GM19328 (cell line): Measurements from ENCODE around the gene NOBOX.
"Not testable (repeated sequence)": the region's sequence is repeated elsewhere in the genome, so short reads cannot be mapped to it uniquely, and the experiment has no call there.

ENCODE experiments used
- ATAC-seq: cut with Tn5 transposase; IDR thresholded peaks from one replicate; pipeline ENCODE4 v1.9.1; 2021; ENCODE audit warnings: mild to moderate bottlenecking, moderate library complexity; ENCODE audit not compliant: unreplicated experiment

The NOBOX gene

GRCh38 chr7:144397086-144397485 is 6.4 kb downstream of the NOBOX start:
- ATAC-seq, result no peak

DNA sequence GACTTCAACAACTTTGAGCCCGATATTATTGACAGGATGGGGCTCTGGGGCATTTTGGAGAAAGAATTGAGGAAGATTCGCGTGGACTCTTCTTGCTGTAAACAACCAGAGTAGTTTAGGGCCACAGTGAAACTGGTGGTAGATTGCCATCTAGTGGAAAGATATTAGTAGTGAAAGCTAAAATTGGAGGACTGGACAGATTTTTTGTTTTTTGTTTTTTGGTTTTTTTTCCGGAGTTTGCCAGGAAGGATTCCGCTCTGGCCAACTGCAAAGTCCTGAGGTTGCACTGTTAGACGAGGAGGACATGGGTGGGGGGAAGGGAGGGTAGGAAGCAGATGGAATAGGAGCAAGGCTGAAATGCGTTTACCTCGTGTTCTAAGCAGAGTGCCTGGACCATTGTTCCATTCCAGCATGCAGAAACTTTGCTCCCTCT is 11.7 kb downstream of the NOBOX start:
- no peak for ATAC-seq

DNA sequence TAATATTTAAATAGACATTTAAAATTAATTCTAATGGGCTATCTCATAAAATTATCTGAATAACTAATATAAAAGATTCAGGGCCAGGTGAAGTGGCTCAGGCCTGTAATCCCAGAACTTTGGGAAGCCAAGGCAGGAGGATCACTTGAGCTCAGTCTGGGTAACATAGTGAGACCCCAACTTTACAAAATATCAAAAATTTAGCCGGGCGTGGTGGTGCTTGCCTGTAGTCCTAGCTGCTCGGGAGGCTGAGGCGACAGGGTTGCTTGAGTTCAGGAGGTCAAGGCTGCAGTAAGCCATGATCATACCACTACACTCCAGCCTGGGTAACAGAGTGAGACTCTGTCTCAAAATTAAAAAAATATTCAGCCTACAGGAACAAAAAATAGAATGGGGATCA is 12.5 kb downstream of the NOBOX start:
- no peak for ATAC-seq

- no peak for ATAC-seq
Observed at GRCh38 chr7:144390481-144390880, 13.0 kb downstream of the NOBOX start.

- ATAC-seq, result no peak
Observed at GRCh38 chr7:144388950-144389349, 14.5 kb downstream of the NOBOX start.

- no peak for ATAC-seq
Observed at GRCh38 chr7:144386741-144387140, 16.8 kb downstream of the NOBOX start.

DNA sequence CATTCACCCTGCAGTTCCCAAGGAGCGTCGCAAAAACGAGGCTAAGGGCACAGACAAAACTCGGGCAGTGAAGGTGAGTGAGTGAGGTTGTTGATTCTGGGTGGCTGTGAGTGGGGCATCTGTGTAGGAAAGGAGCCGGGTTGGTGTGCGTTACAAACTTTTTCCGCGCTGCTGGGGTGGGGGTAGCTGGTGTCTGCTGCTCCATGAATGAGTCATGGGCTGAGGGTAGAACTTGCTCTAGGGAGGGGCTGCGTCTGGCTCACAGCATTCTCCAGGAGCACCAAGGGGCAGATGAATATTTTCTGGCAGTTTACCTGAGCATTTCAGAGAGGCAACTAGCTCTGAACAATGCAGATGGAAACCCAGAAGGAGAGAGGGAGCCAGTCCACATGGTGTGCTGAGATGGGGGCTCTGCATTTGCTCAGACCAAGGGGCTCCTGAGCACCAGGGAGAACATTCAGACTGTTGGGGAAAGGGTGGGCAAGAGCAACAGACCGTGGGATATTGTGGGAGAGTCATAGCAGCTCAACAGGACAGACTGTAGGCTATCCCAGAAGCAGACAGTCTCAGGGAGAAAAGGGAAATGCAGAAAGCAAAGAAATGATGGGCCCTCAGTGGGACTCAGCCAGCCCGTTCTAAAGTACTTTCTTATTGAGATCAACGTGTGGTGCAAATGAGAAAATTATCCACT is 18.8 kb downstream of the NOBOX start:
- no peak for ATAC-seq

- peak; percentile 73 for ATAC-seq
Observed at GRCh38 chr7:144384071-144384470, 19.4 kb downstream of the NOBOX start.

DNA sequence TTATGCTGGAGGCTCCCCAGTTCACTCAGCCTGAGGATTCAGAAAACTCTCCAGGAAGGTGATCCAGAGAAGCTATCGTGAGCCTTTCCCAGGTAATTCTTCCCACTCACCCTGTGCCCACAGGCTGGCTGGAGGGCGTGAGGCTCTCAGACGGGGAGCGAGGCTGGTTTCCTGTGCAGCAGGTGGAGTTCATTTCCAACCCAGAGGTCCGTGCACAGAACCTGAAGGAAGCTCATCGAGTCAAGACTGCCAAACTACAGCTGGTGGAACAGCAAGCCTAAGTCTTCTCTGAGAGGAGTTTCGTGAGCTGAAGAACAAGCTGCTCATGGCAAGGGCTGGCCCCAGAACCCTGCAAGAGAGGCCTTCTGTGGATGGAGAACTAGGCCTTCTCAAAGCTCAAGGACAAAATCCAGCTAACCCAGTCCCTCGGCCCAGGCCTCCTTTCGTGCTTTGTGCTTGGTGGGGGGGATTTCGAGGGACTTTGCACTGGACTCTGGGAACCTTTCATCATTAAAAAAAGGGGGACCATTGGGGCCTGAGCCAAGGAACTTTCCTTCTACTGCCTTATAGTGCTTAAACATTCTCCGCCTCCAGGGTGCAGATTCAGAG is 23.6 kb downstream of the NOBOX start:
- ATAC-seq, result no peak

- ATAC-seq, result no peak
Observed at GRCh38 chr7:144378651-144379050, 24.8 kb downstream of the NOBOX start.

GRCh38 chr7:144369221-144369620 is 34.3 kb downstream of the NOBOX start:
- ATAC-seq, result not testable (repeated sequence)

DNA sequence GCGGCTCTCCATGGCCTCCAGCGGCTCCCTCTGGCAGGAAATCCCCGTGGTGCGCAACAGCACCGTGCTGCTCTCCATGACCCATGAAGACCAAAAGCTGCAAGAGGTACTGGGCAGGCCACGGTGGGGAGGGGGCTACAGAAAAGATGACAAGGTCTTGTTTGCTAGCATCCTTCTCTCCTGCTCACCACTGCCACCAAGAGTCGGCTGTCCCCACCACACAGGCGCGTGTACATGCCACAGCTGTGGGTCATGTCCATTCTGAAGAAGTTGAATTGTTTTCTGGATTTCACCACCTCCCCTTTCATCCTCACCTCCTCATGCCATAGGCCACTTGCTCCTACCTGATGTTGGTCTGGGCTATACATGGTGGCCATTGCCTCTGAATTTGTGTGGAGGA is 36.2 kb downstream of the NOBOX start:
- not testable (repeated sequence) for ATAC-seq

DNA sequence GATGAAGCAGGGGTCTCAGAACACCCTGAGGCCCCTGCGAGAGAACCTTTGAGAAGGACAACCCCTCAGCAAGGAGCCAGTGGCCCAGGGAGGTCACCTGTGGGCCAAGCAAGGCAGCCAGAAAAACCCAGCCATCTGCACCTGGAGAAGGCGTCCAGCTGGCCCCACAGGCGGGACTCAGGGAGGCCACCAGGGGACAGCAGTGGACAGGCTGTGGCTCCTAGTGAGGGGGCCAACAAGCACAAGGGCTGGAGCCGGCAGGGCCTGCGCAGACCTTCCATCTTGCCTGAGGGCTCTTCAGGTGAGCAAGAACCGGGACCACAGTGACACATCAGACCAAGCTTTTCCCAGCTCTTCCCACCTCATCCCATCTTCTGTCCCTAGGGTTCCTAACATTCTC is 38.0 kb downstream of the NOBOX start:
- not testable (repeated sequence) for ATAC-seq

GRCh38 chr7:144362061-144362460 is 41.4 kb downstream of the NOBOX start:
- not testable (repeated sequence) for ATAC-seq

GRCh38 chr7:144356860-144357259 is 46.6 kb downstream of the NOBOX start:
- ATAC-seq, result not testable (repeated sequence)

- not testable (repeated sequence) for ATAC-seq
Observed at GRCh38 chr7:144356185-144356584, 47.3 kb downstream of the NOBOX start.

- peak; percentile 81 for ATAC-seq
Observed at GRCh38 chr7:144355176-144355822, 48.2 kb downstream of the NOBOX start, which contains the start of gene ARHGEF5. TSS of gene ARHGEF5 (plus strand) at chr7:144355402. CDS start at chr7:144362670, 7,268 bp downstream.

DNA sequence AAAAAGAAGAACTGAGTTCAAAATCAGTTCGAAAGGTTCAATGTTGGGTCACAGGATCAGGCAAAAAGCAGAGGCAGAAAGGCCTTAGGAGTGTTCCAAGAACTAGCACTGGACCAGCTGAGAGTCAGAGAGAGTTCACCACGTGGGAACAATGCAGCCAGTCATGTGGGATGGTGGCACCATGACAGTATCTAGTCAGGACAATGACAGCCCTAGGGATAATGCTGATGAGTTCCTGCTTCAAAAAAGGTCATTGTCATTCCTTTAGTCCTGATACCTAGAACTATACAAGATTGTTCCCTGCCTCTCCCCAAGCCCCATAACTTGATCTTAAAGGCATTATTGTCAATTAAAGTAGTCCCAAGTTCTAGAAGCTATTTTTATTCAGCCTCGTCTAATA is 51.8 kb downstream of the NOBOX start:
- not testable (repeated sequence) for ATAC-seq

- ATAC-seq, result not testable (repeated sequence)
Observed at GRCh38 chr7:144348625-144349024, 54.9 kb downstream of the NOBOX start.
